GM18498 (cell line): Measurements from ENCODE around the gene TOGARAM1.
A peak's percentile ranks its signal among the peaks of the same experiment; 100 is the strongest.

Source experiments
- ATAC-seq: cut with Tn5 transposase; IDR thresholded peaks from one replicate; pipeline ENCODE4 v1.9.1; 2021; ENCODE audit warnings: mild to moderate bottlenecking, moderate library complexity; ENCODE audit not compliant: unreplicated experiment

TOGARAM1 gene

DNA sequence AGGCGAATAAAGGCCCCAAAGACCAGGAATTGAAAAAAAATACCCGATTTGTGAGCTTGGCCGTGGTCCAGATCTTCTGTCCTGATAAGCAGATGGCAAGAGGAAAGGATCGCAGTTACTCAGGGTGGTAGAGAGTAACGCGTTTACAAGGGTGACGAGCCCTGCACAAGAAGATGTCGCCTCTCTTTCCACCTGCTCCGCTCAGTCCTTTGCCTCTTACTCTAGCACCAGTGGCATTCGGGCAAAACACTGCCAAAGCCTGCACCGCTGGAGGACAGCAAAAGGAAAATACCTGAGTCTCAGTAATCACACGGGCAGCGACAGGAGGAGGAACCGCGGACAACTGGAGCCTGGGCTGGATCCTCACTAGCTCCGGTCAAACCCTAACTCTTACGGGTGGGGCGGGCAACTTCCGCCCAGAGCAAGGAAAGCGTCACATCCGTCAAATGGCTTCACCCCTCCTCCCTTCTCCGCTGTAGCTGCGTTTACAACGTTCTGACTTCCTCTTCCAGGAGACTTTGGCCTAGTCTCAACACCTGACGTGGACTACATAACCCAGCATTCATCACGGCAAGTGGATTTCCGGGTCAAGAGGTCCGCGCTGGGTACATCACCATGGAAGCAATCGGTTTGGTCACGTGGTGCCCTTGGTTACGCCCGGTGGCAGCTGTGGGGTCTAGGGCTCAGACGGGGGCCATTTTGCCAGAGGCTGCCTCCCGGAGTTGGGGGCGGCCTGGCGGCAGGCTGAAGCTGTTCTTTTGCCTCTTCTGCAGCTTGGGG lies at the start of gene TOGARAM1, which contains the start of gene KLHL28:
TSS of gene TOGARAM1 (plus strand) at position 637 of the 780 bp plus-strand sequence. CDS start 232 bp downstream, outside the sequence.
TSS of gene KLHL28 (minus strand) at position 394 of the 780 bp plus-strand sequence. CDS start 16,019 bp downstream, outside the sequence.
- peak; percentile 93 for ATAC-seq

DNA sequence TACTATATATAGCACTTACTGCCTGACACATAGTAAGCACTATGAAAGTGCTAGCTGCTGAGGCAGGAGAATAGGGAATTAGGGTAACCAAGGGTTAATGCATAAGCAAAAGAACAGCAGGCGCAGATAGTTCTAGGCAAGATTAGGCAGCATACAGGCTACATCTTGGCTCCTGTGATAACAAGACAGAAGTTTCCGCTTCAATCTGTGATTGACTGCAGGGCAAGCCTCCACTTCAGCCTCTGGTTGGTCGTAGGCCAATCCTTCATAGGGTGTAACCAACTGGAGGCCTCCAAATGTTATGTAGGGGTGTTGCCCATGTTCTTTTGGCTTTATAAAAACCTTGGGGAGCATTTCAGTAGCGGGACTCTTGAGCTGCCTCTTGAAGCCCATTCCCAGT lies 47.1 kb upstream of the TOGARAM1 start:
- ATAC-seq = no peak

DNA sequence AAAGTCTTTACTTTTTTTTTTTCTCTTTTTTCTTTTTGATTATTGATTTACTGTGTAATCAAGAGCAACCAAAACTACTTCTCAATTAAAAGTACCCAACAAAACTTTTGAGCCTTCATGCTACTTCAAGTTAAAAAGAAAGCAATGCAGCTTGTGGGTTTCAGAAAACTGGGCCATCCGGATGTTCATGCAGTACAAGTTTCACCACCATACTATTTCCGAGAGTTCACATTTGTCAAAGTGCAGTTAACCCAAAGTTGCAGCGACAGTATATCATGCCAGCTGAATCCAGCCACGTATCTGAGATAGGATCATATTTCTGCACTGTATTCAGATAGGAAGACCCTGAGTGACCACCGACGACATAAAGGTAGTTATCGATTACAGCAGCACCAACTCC lies 33.2 kb upstream of the TOGARAM1 start:
- no peak for ATAC-seq

DNA sequence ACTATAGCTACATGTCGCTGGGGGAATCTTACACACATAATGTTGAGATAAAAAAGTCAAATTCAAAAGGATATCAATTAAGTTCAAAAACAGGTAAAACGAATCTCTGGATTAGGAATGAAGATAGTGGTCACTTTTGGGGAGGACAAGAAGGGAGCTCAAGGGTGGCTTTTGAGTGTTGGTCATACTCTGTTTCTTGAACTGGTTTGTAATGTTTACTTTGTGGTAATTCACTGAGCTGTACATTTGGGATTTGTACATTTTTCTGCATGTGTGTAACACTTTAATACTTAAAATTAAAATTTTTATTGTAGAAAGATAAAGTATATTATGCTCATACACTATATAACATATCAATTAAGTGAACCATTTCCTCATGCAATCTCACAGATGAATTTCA lies 26.8 kb upstream of the TOGARAM1 start:
- ATAC-seq = no peak

DNA sequence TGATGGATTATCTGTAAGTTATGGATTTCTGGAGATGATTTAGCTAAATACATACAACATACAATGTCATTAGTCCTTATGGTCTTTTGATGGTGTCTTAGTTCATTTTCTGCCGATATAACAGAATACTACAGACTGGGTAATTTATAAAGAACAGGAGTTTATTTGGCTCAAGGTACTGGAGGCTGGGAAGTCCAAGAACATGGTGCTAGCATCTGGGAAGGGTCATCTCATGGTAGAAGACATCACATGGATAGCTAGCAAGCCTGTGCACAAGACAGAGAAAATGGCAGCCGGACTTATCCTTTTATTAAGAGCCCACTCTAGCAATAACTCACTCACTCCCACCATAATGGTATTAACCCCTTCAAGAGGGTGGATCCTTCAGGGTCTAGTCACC lies 24.4 kb upstream of the TOGARAM1 start:
- ATAC-seq = no peak

GRCh38 chr14:44940211-44940610 lies 21.8 kb upstream of the TOGARAM1 start:
- no peak for ATAC-seq

GRCh38 chr14:44940944-44941343 lies 21.0 kb upstream of the TOGARAM1 start:
- ATAC-seq = no peak

DNA sequence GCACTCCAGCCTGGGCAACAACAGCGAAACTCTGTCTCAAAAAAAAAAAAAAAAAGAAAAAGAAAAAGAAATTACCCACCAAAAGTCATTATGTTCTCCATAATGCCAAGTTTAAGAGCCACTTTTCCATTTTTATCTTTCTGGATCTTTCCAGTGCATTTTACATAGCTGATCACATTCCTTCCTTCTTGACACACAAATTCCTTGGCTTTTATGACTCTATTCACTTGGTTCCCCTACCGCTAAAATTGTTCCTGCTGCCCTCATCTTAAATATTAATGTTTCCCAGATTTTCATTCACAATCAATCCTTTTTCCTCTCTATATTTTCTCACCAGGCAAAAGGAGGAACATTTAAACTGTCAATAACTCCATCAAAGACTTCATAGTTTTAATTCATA lies 20.4 kb upstream of the TOGARAM1 start:
- ATAC-seq = no peak

DNA sequence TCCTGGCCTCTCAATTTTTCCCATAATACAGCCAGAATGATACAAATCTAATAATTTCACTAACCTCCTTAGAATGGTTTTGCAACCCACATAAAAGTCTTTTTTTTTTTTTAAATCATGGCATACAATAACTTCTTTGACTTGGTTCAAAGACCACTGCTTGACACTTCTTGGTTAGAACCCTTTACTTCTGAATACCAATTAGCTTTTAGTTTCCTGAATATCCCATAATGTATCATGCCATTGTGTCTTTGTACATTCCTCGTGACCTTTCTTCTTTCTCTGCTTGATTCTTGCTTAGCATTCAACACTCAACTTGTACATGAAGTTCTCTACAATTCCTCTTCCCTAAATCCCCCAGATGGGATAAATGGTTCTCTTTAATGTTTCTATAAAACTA lies 19.6 kb upstream of the TOGARAM1 start:
- no peak for ATAC-seq

DNA sequence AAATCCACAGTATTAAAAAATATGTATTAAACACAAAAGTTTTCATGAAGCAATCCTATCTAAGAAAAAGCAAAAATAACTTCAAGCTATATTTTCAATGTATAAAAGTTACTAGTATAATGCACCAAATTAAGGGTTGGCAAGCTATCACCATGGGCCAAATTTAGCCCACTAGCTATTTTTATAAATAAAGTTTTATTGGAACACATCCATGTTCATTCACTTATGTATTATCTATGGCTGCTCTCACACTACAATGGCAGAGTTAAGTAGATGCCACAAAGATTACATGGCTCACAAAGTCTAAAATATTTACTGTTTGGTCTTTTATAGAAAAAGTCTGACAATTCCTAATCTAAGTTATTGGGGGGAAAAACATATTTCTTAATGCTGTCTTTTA lies 17.9 kb upstream of the TOGARAM1 start:
- ATAC-seq = no peak

- no peak for ATAC-seq
Observed at GRCh38 chr14:44945264-44945663, 16.7 kb upstream of the TOGARAM1 start.

GRCh38 chr14:44951051-44951450 lies 10.9 kb upstream of the TOGARAM1 start:
- no peak for ATAC-seq

DNA sequence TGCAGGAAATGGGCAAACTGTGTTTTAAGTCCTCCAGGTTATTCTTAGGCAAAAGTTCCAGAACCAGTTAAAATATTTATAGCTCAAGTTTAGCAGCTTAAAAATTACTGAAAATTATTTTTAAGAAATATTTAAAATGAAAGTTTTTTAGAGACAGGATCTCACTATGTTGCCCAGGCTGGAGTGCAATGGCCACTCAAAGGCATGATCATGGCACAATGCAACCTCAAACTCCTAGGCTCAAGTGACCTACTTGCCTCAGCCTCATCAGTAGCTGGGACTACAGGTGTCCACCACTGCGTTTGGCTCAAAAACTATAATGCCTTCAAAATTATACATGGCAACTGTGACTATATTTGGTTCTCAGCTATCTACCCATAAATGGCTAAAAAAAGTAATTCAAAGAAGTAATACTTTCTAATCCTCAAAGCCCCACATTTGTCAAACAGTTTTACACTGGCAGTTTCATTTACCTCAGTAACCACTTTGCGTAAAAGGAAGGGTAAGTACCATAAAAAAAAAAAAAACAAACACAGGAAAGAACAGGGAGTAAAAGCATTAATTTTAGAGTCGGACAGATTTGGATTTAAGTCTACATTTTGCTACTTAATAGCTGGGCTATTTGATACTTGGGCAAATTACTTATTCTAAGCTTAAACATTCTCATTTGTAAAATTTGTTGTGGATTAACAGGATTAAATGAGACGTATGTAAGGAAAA lies 9.4 kb upstream of the TOGARAM1 start:
- ATAC-seq = no peak

DNA sequence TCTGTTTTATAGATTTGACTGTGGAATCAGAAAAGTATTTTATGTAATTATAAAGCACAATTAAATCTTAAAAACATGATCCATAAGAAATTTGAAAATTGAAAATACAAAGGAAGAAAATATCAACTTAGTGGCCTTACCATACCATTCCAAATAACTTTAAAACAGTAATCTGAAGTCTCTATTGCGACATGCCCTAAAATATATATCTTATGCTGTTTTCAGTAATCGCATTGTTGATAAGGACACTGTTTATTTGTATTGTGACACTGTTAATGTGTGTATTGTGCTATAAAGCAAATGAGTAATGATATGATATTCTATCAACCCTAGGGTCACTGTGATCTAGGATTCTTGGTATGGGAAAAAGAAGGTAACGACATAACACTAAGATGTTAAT lies 7.2 kb upstream of the TOGARAM1 start:
- ATAC-seq = no peak

DNA sequence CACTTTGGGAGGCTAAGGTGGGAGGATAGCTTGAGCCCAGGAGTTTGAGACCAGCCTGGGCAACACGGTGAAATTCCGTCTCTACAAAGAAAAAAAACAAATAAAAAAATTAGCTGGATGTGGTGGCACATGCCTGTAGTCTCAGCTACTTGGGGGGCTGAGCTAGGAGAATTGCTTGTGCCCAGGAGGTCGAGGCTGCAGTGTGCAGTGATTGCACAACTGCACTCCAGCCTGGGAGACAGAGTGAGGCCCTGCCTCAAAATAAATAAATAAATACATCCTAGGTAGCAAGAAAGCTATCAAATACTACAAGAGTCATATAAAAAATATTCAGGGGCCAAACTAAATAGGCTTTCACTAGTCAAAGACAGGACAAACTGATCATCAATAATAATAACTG lies 6.5 kb upstream of the TOGARAM1 start:
- ATAC-seq = no peak

GRCh38 chr14:44956866-44957265 lies 5.1 kb upstream of the TOGARAM1 start:
- ATAC-seq = no peak

- no peak for ATAC-seq
Observed at GRCh38 chr14:44959538-44959937, 2.5 kb upstream of the TOGARAM1 start.

DNA sequence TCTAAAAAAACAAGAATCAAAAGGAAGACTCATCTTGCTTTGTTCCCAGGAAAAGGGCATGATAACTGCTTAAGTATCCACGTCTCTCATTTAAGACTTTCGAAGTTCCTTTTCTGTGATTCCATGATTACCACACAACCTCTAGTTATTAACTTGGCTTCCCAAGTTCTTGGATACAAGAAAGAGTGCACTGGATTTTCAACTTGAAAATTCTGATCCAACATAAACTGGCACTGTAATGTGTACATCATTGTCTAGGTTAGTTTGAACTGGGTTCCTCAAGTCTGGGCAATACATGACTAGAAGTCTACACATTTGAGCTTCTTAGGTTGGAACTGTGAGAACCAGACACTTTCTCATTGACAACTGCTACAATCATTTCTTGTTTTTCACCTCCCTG lies 1.8 kb upstream of the TOGARAM1 start:
- ATAC-seq = no peak

DNA sequence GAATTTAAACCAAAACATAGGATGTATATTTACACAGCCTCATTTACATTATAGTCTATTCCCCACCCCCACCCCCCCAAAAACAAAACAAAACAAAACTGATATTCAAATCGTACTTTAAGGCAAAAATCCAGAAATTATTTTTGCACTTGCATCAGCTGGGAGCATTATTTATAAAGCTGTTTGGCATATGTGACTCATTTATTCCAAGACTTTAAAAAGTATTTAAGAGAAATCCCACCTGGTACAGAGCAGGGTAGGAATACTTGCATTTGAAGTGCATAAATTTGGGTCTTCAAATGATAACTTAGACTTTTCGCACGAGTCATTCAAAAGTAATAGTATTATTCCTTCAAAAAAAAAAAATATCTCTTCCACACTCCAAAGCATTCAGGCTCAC lies 1.3 kb upstream of the TOGARAM1 start:
- no peak for ATAC-seq

- peak; percentile 24 for ATAC-seq
Observed at GRCh38 chr14:44961151-44961553, 838 bp upstream of the TOGARAM1 start.

- ATAC-seq = peak; percentile 38
Observed at GRCh38 chr14:44962334-44963043, 499 bp downstream of the TOGARAM1 start.
